Measurements from ENCODE around the gene TEKTIP1.

DNA sequence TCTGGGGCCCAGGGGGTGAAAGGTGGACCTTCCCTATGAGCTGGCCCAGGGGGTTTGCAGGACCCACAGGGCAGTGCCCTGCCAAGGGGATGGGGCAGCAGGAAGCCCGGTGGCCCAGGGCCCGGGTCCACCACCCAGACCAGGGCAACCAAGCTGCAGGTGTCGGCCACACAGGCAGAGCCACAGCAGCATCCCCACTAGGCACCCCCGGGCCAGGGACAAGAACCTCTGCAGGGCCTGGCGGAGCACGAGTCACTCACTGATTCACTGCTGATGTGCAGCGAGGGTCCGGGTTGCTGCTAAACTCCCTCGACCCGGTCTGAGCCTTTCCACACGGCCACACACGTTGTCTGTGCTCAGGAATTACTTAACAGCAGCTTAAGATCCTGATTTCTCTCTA, 24.0 kb upstream of the TEKTIP1 start:
- no peak for TF ChIP-seq CTCF (IDR thresholded peaks at IDR 0.05; ENCODE audit: borderline replicate concordance, extremely low read depth, low read length, poor library complexity, severe bottlenecking)
- no peak for TF ChIP-seq EZH2 (IDR thresholded peaks at IDR 0.05; ENCODE audit: borderline replicate concordance, low read depth, low read length, severe bottlenecking)
